RWPE2 (cell line): ENCODE results near the gene IMPG2.

ENCODE experiments used
- ATAC-seq: fragments of 200-7000 bp; cut with Tn5 transposase; 3 replicates; pipeline ENCODE4 v1.9.1; 2021; ENCODE audit warnings: low read depth
- DNase-seq: peaks from one replicate; pipeline ENCODE4 v3.0.0-alpha.2; 2020; ENCODE audit warnings: low spot score
- H3K27ac ChIP-seq: fragments of 450-650 bp; 2 replicates; pipeline ENCODE4 v1.5.1; 2017; ENCODE audit warnings: mild to moderate bottlenecking; ENCODE audit not compliant: poor library complexity, severe bottlenecking
- H3K27me3 ChIP-seq: fragments of 250-450 bp; sonication (Bioruptor Pico); 2 replicates; pipeline ENCODE4 v1.5.1; 2021; ENCODE audit warnings: mild to moderate bottlenecking, moderate library complexity; ENCODE audit not compliant: insufficient read depth, poor library complexity, severe bottlenecking
- H3K36me3 ChIP-seq: fragments of 250-450 bp; sonication (Bioruptor Pico); 2 replicates; pipeline ENCODE4 v1.5.1; 2020; ENCODE audit warnings: low read depth, mild to moderate bottlenecking, moderate library complexity
- H3K4me1 ChIP-seq: fragments of 250-450 bp; sonication (Bioruptor Pico); 2 replicates; pipeline ENCODE4 v1.5.1; 2021; ENCODE audit warnings: mild to moderate bottlenecking, moderate library complexity; ENCODE audit not compliant: insufficient read depth, poor library complexity, severe bottlenecking
- H3K4me3 ChIP-seq: fragments of 250-450 bp; sonication (Bioruptor Pico); 2 replicates; pipeline ENCODE4 v1.5.1; 2021; ENCODE audit warnings: mild to moderate bottlenecking, moderate library complexity; ENCODE audit not compliant: severe bottlenecking
- H3K9me3 ChIP-seq: fragments of 250-450 bp; sonication (Bioruptor Pico); 2 replicates; pipeline ENCODE4 v1.5.1; 2021; ENCODE audit warnings: mild to moderate bottlenecking, moderate library complexity; ENCODE audit not compliant: severe bottlenecking
- TF ChIP-seq, protein P1 (sequence below): fragments of 450-650 bp; IDR thresholded peaks from one replicate; pipeline ENCODE4 v1.5.1; 2017; ENCODE audit warnings: mild to moderate bottlenecking, moderate library complexity; ENCODE audit not compliant: poor library complexity, severe bottlenecking

Gene IMPG2

DNA sequence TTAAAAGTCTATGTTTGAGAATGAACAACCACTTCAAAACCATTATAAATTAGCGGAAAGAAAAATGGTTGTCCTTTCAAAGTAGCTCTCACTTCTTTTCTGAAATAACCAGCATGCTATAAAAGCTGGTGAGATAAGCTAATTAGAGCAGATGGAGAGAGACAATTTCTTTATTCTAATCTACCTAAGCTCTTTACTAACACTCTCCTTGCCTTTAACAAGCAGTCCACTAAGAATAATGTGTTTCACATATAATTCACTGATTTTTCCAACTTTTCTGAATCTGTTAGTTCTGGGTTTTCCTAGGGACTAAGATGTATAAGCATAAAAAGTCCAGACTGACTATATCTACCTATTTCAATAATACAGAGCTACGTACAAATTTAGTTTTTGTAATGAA is at the start of gene IMPG2:
IMPG2 (minus strand) TSS at position 101 of the 400 bp plus-strand sequence. CDS start 203 bp downstream, outside the sequence.
- DNase-seq: no peak
- TF ChIP-seq, protein P1, sequence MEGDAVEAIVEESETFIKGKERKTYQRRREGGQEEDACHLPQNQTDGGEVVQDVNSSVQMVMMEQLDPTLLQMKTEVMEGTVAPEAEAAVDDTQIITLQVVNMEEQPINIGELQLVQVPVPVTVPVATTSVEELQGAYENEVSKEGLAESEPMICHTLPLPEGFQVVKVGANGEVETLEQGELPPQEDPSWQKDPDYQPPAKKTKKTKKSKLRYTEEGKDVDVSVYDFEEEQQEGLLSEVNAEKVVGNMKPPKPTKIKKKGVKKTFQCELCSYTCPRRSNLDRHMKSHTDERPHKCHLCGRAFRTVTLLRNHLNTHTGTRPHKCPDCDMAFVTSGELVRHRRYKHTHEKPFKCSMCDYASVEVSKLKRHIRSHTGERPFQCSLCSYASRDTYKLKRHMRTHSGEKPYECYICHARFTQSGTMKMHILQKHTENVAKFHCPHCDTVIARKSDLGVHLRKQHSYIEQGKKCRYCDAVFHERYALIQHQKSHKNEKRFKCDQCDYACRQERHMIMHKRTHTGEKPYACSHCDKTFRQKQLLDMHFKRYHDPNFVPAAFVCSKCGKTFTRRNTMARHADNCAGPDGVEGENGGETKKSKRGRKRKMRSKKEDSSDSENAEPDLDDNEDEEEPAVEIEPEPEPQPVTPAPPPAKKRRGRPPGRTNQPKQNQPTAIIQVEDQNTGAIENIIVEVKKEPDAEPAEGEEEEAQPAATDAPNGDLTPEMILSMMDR: no peak
- ATAC-seq: no peak

DNA sequence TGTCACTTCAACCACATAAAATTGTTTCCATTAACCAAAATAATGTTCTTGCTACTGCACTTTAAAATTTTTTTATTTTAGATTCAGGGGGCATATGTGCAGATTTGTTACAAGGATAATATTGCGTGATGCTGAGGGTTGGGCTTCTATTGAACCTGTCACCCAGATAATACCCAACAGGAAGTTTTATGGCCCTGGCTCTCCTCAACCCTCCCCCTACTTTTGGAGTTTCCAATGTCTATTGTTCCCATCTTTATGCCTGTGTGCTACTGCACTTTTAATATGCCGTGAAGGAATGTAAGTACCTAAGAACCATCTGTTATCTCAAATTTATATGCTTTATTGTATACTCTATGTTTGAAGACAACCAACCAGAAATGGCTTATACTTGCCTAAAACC is 42.0 kb upstream of the IMPG2 start:
- H3K36me3 ChIP-seq: no peaks in the 10 kb centered on the region; the same call in 1 of the 2 replicates
- TF ChIP-seq, protein P1: no peak

More for the DNA sequence above, at the start of gene IMPG2:
- no peaks in the 10 kb centered on the region for H3K27me3 ChIP-seq
- no peaks in the 10 kb centered on the region; the same call in 1 of the 2 replicates for H3K36me3 ChIP-seq
- H3K4me3 ChIP-seq: no peak within 1 kb of the TSS
- no peaks in the 10 kb centered on the region for H3K4me1 ChIP-seq
- no peak within 1 kb of the TSS for H3K27ac ChIP-seq
- H3K9me3 ChIP-seq: no peaks in the 10 kb centered on the region

DNA sequence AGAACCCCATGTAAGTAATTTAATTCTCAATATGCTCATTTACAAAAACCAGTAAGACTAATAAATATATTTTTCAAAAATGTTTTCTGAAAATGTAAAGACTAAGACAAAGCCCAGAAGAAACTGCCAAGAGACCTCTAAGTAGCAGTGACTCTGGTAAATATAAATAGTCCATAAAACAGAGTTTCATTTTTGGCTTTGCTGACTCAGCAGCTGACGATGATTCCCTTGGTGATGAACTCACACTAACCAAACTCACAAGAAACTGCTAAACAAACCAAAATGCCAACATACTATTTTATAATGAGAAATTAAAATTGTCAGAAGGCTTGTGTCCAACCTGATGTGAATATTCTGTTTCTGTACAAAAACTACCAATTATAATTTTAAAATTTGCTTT is 31.5 kb upstream of the IMPG2 start:
- Histone ChIP-seq H3K9me3 (no peaks in the 10 kb centered on the region), H3K27ac (no peak overlapping the region), H3K4me1 (no peaks in the 10 kb centered on the region), H3K4me3 (no peak overlapping the region), H3K27me3 (no peaks in the 10 kb centered on the region), H3K36me3 (peaks cover 5% of the 10 kb centered on the region; the same call in 1 of the 2 replicates)
- TF ChIP-seq, protein P1: no peak
- ATAC-seq (no peak), DNase-seq (no peak)

More for the DNA sequence above, 42.0 kb upstream of the IMPG2 start:
- Histone ChIP-seq H3K9me3 (no peaks in the 10 kb centered on the region), H3K27ac (no peak overlapping the region), H3K27me3 (no peaks in the 10 kb centered on the region), H3K4me1 (no peaks in the 10 kb centered on the region), H3K4me3 (no peak overlapping the region)
- DNase-seq (no peak), ATAC-seq (no peak)

DNA sequence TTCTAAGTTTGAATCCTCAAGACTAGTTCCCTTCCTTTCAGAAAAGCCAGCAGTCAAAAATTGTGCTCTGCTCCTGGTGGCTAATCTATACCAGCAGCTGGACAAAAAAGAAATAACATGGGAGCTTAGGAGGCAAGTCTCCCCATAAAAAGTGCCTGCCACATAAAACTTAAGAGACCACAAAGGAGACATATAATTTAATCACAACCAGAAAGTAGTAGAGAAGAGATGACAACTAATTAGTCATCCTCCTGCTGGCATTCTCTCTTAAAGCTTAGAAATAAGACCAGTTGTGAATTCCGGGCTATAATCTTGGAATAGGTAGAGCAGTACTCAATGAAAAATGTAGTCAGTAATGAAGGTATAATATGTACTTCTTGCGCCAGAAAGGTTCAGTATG is 20.2 kb upstream of the IMPG2 start:
- no peak for ATAC-seq
- no peak overlapping the region for H3K4me3 ChIP-seq
- H3K36me3 ChIP-seq: peaks cover 6% of the 10 kb centered on the region
- no peaks in the 10 kb centered on the region for H3K9me3 ChIP-seq
- no peaks in the 10 kb centered on the region for H3K27me3 ChIP-seq
- TF ChIP-seq, protein P1: no peak
- H3K4me1 ChIP-seq: no peaks in the 10 kb centered on the region
- no peak for DNase-seq
- no peak overlapping the region for H3K27ac ChIP-seq

DNA sequence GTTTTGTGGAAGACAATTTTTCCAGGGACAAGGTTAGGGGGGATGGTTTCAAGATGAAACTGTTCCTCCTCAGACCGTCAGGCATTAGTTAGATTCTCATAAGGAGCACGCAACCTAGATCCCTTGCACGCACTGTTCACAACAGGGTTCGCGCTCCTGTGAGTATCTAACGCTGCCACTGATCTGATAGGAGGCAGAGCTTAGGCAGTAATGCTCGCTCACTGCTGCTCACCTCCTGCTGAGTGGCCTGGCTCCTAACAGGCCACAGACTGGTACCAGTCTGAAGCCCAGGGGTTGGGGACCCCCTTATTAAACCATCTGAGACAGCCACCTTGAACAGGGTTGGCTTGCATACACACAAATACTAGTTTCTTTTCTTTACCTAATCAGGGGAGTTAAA is 13.5 kb upstream of the IMPG2 start:
- ATAC-seq (no peak), DNase-seq (no peak)
- peaks cover 10% of the 10 kb centered on the region for H3K36me3 ChIP-seq
- TF ChIP-seq, protein P1: no peak
- H3K4me3 ChIP-seq: no peak overlapping the region
- no peaks in the 10 kb centered on the region for H3K27me3 ChIP-seq
- no peaks in the 10 kb centered on the region for H3K4me1 ChIP-seq
- H3K27ac ChIP-seq: no peak overlapping the region
- H3K9me3 ChIP-seq: no peaks in the 10 kb centered on the region
